WTC11 (cell line): ENCODE data around the gene C1orf185. TPM values are rescaled to one million over a fixed set of nuclear protein-coding genes. Genes with fewer than 3 reads are reported as not detected.

ENCODE experiments used
- ATAC-seq: fragments of 200-7000 bp; cut with Tn5 transposase; 2 replicates; pipeline ENCODE4 v1.10.0; 2021; ENCODE audit warnings: mild to moderate bottlenecking, moderate library complexity
- CTCF ChIA-PET: fragments of 300-600 bp; sonication (Branson Sonifier 250); formaldehyde crosslinking; loops from one replicate; lab custom pipeline; 2021; ENCODE audit warnings: antibody characterized with exemption; lab: Charles Lee
- POLR2A ChIA-PET: fragments of 350-600 bp; sonication (Branson Sonifier 250); formaldehyde crosslinking; loops from one replicate; lab custom pipeline; 2021; ENCODE audit warnings: antibody characterized with exemption; lab: Charles Lee
- DNase-seq: peaks from one replicate; pipeline ENCODE4 v3.0.0; 2021; ENCODE audit warnings: low spot score
- H3K27ac Mint-ChIP-seq: 2 replicates; pipeline ENCODE4 v1.8.0; 2021; ENCODE audit warnings: mixed read lengths
- H3K27me3 Mint-ChIP-seq: 2 replicates; pipeline ENCODE4 v1.8.0; 2021; ENCODE audit warnings: low read depth, mild to moderate bottlenecking, moderate library complexity, mixed read lengths
- H3K36me3 Mint-ChIP-seq: 2 replicates; pipeline ENCODE4 v1.8.0; 2021; ENCODE audit warnings: mixed read lengths
- H3K4me1 Mint-ChIP-seq: 2 replicates; pipeline ENCODE4 v1.8.0; 2022; ENCODE audit warnings: mixed read lengths
- H3K4me3 Mint-ChIP-seq: 2 replicates; pipeline ENCODE4 v1.8.0; 2021; ENCODE audit warnings: mild to moderate bottlenecking, moderate library complexity, mixed read lengths
- H3K9me3 Mint-ChIP-seq: 2 replicates; pipeline ENCODE4 v1.8.0; 2021; ENCODE audit warnings: mixed read lengths
- AFF4 ChIP-seq: sonication (generic); formaldehyde crosslinking; IDR thresholded peaks from 2 replicates; pipeline ENCODE4 v1.8.1; 2023; ENCODE audit warnings: mild to moderate bottlenecking, missing genetic modification reagents, borderline replicate concordance
- ELF4 ChIP-seq: sonication (generic); formaldehyde crosslinking; IDR thresholded peaks from 2 replicates; pipeline ENCODE4 v1.8.1; 2022; ENCODE audit warnings: low read depth, mild to moderate bottlenecking, moderate library complexity, missing genetic modification reagents
- EMX1 ChIP-seq: fragments of 250-450 bp; sonication (Bioruptor Pico); IDR thresholded peaks from 2 replicates; pipeline ENCODE4 v1.8.0; 2021; ENCODE audit warnings: mild to moderate bottlenecking
- ETV6 ChIP-seq: sonication (generic); formaldehyde crosslinking; IDR thresholded peaks from 2 replicates; pipeline ENCODE4 v1.8.1; 2022; ENCODE audit warnings: mild to moderate bottlenecking, missing genetic modification reagents
- FOXK1 ChIP-seq: sonication (generic); formaldehyde crosslinking; IDR thresholded peaks from 2 replicates; pipeline ENCODE4 v1.8.0; 2022; ENCODE audit warnings: mild to moderate bottlenecking, moderate library complexity, missing genetic modification reagents
- JUN ChIP-seq: sonication (generic); formaldehyde crosslinking; IDR thresholded peaks from 2 replicates; pipeline ENCODE4 v1.8.0; 2023; ENCODE audit warnings: mild to moderate bottlenecking, missing genetic modification reagents
- MLX ChIP-seq: sonication (generic); formaldehyde crosslinking; IDR thresholded peaks from 2 replicates; pipeline ENCODE4 v1.8.1; 2023; ENCODE audit warnings: mild to moderate bottlenecking, missing genetic modification reagents, moderate library complexity
- NFATC4 ChIP-seq: fragments of 250-450 bp; sonication (Bioruptor Pico); IDR thresholded peaks from 2 replicates; pipeline ENCODE4 v1.9.0; 2021; ENCODE audit warnings: mild to moderate bottlenecking
- NFE2L1 ChIP-seq: sonication (generic); formaldehyde crosslinking; IDR thresholded peaks from 2 replicates; pipeline ENCODE4 v1.8.1; 2023; ENCODE audit warnings: missing genetic modification reagents
- NR1H2 ChIP-seq: sonication (generic); formaldehyde crosslinking; IDR thresholded peaks from 2 replicates; pipeline ENCODE4 v1.9.0; 2021; ENCODE audit warnings: mild to moderate bottlenecking, moderate library complexity, missing genetic modification reagents
- NR2C2 ChIP-seq: sonication (generic); formaldehyde crosslinking; IDR thresholded peaks from 2 replicates; pipeline ENCODE4 v1.8.0; 2022; ENCODE audit warnings: mild to moderate bottlenecking, missing genetic modification reagents
- RORB ChIP-seq: fragments of 250-450 bp; sonication (Bioruptor Pico); IDR thresholded peaks from 2 replicates; pipeline ENCODE4 v1.9.0; 2021; ENCODE audit warnings: mild to moderate bottlenecking
- SP1 ChIP-seq: sonication (generic); formaldehyde crosslinking; conservative IDR thresholded peaks from 2 replicates; pipeline ENCODE4 v1.8.1; 2022; ENCODE audit warnings: missing genetic modification reagents
- TCF7 ChIP-seq: sonication (generic); formaldehyde crosslinking; IDR thresholded peaks from 2 replicates; pipeline ENCODE4 v1.8.0; 2022; ENCODE audit warnings: mild to moderate bottlenecking, low read depth, missing genetic modification reagents, moderate library complexity
- TEAD1 ChIP-seq: sonication (generic); formaldehyde crosslinking; IDR thresholded peaks from 2 replicates; pipeline ENCODE4 v1.8.0; 2022; ENCODE audit warnings: mild to moderate bottlenecking, missing genetic modification reagents
- ZNF138 ChIP-seq: sonication (generic); formaldehyde crosslinking; conservative IDR thresholded peaks from 2 replicates; pipeline ENCODE4 v1.8.1; 2022; ENCODE audit warnings: mild to moderate bottlenecking, moderate library complexity, missing genetic modification reagents
- total RNA-seq: library from RNA; stranded (reverse); gene quantifications from 3 replicates; pipeline ENCODE4 v1.2.3, GENCODE V29; 2021
- TF ChIP-seq, protein P1 (sequence below): sonication (generic); formaldehyde crosslinking; IDR thresholded peaks from 2 replicates; pipeline ENCODE4 v1.8.0; 2023; ENCODE audit warnings: mild to moderate bottlenecking, missing genetic modification reagents
- TF ChIP-seq, protein P2 (sequence below): fragments of 250-450 bp; sonication (Bioruptor Pico); IDR thresholded peaks from 2 replicates; pipeline ENCODE4 v1.9.0; 2021; ENCODE audit warnings: moderate library complexity, mild to moderate bottlenecking, inconsistent platforms, borderline replicate concordance
- TF ChIP-seq, protein P3 (sequence below): sonication (generic); formaldehyde crosslinking; IDR thresholded peaks from 2 replicates; pipeline ENCODE4 v1.8.1; 2022; ENCODE audit warnings: low read depth, missing genetic modification reagents, borderline replicate concordance

C1orf185 gene
- total RNA-seq, 1 experiment from 2014 or later: not detected

- Mint-ChIP-seq H3K4me3 (no peak overlapping the region), H3K27ac (no peak overlapping the region), H3K36me3 (no peaks in the 10 kb centered on the region), H3K9me3 (no peaks in the 10 kb centered on the region; the same call in 1 of the 2 replicates), H3K27me3 (no peaks in the 10 kb centered on the region), H3K4me1 (0 out of 2 replicates have a peak, but pooled peaks cover 4% of the 10 kb centered on the region)
- POLR2A ChIA-PET: no interaction called here
- CTCF ChIA-PET: no interaction called here
- no peak for DNase-seq
- TF ChIP-seq ZNF138 (CRISPR knock-in tag): no peak
- TF ChIP-seq NR1H2: no peak
- no peak for TF ChIP-seq NFATC4 (CRISPR knock-in tag)
- no peak for TF ChIP-seq FOXK1 (CRISPR knock-in tag)
- TF ChIP-seq, protein P1, sequence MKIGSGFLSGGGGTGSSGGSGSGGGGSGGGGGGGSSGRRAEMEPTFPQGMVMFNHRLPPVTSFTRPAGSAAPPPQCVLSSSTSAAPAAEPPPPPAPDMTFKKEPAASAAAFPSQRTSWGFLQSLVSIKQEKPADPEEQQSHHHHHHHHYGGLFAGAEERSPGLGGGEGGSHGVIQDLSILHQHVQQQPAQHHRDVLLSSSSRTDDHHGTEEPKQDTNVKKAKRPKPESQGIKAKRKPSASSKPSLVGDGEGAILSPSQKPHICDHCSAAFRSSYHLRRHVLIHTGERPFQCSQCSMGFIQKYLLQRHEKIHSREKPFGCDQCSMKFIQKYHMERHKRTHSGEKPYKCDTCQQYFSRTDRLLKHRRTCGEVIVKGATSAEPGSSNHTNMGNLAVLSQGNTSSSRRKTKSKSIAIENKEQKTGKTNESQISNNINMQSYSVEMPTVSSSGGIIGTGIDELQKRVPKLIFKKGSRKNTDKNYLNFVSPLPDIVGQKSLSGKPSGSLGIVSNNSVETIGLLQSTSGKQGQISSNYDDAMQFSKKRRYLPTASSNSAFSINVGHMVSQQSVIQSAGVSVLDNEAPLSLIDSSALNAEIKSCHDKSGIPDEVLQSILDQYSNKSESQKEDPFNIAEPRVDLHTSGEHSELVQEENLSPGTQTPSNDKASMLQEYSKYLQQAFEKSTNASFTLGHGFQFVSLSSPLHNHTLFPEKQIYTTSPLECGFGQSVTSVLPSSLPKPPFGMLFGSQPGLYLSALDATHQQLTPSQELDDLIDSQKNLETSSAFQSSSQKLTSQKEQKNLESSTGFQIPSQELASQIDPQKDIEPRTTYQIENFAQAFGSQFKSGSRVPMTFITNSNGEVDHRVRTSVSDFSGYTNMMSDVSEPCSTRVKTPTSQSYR: no peak
- no peak for TF ChIP-seq AFF4 (CRISPR knock-in tag)
- TF ChIP-seq TCF7 (CRISPR knock-in tag): no peak
- TF ChIP-seq, protein P2, sequence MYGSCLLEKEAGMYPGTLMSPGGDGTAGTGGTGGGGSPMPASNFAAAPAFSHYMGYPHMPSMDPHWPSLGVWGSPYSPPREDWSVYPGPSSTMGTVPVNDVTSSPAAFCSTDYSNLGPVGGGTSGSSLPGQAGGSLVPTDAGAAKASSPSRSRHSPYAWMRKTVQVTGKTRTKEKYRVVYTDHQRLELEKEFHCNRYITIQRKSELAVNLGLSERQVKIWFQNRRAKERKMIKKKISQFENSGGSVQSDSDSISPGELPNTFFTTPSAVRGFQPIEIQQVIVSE (CRISPR knock-in tag): no peak
- no peak for TF ChIP-seq JUN (CRISPR knock-in tag)
- TF ChIP-seq ETV6 (CRISPR knock-in tag): no peak
- no peak for TF ChIP-seq EMX1
- TF ChIP-seq ELF4 (CRISPR knock-in tag): no peak
- no peak for TF ChIP-seq SP1 (CRISPR knock-in tag)
- TF ChIP-seq, protein P3, sequence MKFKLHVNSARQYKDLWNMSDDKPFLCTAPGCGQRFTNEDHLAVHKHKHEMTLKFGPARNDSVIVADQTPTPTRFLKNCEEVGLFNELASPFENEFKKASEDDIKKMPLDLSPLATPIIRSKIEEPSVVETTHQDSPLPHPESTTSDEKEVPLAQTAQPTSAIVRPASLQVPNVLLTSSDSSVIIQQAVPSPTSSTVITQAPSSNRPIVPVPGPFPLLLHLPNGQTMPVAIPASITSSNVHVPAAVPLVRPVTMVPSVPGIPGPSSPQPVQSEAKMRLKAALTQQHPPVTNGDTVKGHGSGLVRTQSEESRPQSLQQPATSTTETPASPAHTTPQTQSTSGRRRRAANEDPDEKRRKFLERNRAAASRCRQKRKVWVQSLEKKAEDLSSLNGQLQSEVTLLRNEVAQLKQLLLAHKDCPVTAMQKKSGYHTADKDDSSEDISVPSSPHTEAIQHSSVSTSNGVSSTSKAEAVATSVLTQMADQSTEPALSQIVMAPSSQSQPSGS (CRISPR knock-in tag): no peak
- TF ChIP-seq RORB (CRISPR knock-in tag): no peak
- TF ChIP-seq MLX (CRISPR knock-in tag): no peak
- TF ChIP-seq TEAD1 (CRISPR knock-in tag): no peak
- no peak for TF ChIP-seq NFE2L1 (CRISPR knock-in tag)
- no peak for TF ChIP-seq NR2C2
- ATAC-seq: no peak
These were observed 38.9 kb upstream of the C1orf185 start for GRCh38 chr1:51063121-51063520.
